ENCODE data around the gene PRKD1. TPM values are rescaled to one million over a fixed set of nuclear protein-coding genes. Genes with fewer than 3 reads are reported as not detected.

Gene PRKD1
- total RNA-seq, 1 experiment from 2014 or later = 2.7 TPM

DNA sequence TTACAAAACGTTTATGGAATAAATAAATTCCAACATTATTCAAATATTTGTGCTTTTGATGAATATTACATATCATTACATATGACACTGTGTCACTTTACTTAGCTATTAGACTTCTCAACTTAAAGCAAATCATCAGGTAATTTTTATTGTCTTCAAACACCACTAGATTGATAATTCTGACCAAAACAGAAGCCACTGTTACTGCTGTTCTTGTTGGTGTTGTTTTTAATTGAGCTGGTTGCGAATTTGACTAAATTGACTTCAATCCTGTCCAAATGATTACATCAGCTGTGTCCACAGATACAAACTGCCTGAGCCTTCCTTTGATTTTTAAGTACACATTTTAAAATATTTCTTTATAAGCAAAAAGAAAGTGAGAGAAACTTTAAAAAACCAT, 29.2 kb downstream of the PRKD1 start:
- Histone ChIP-seq H3K79me2 (ENCODE audit: insufficient read depth, low read length) (no peaks in the 10 kb centered on the region), H3K4me1 (ENCODE audit: insufficient read depth, low read length) (no peaks in the 10 kb centered on the region), H2AK5ac (ENCODE audit: insufficient read length, low read length) (no peak overlapping the region), H3K9ac (ENCODE audit: extremely low read depth, insufficient read length, low read length) (no peak overlapping the region), H2BK20ac (ENCODE audit: low read depth, low read length, poor library complexity, severe bottlenecking) (no peak overlapping the region), H3K27me3 (ENCODE audit: insufficient read depth, low read length) (no peaks in the 10 kb centered on the region), H4K91ac (ENCODE audit: insufficient read length, low read depth, low read length) (no peak overlapping the region), H2BK5ac (ENCODE audit: insufficient read length, low read length) (no peak overlapping the region), H3K4ac (ENCODE audit: low read depth, low read length) (no peak overlapping the region), H4K8ac (replicated peaks; ENCODE audit: insufficient read length, low read depth, low read length) (no peak overlapping the region), H3K23me2 (ENCODE audit: insufficient read length, low read depth, low read length, poor library complexity, severe bottlenecking) (no peaks in the 10 kb centered on the region), H3K79me1 (ENCODE audit: insufficient read depth, low read depth, low read length, poor library complexity, severe bottlenecking) (no peaks in the 10 kb centered on the region), H2AFZ (ENCODE audit: low read length) (no peak overlapping the region), H3K14ac (ENCODE audit: insufficient read depth, low read length) (no peak overlapping the region), H3K18ac (ENCODE audit: insufficient read length, low read depth, low read length) (no peak overlapping the region), H3K9me3 (ENCODE audit: control insufficient read depth, low read depth, low read length) (no peaks in the 10 kb centered on the region), H4K20me1 (ENCODE audit: control insufficient read depth, insufficient read depth, insufficient read length) (no peaks in the 10 kb centered on the region), H2BK120ac (ENCODE audit: low read depth, low read length, poor library complexity, severe bottlenecking) (no peak overlapping the region), H3K27ac (ENCODE audit: insufficient read length, low read depth, low read length) (no peak overlapping the region), H2BK15ac (ENCODE audit: low read depth, low read length) (no peak overlapping the region), H3K4me2 (ENCODE audit: insufficient read depth, insufficient read length, low read length) (no peak overlapping the region), H3K23ac (ENCODE audit: insufficient read length, low read depth, low read length) (no peak overlapping the region), H3T11ph (ENCODE audit: low read length) (no peak overlapping the region), H4K5ac (ENCODE audit: insufficient read length, low read depth, low read length) (no peak overlapping the region), H3K56ac (ENCODE audit: insufficient read length, low read depth, low read length) (no peak overlapping the region), H2BK12ac (ENCODE audit: insufficient read length, low read depth, low read length) (no peak overlapping the region)
- no peaks in the 10 kb centered on the region for H3K36me3 Mint-ChIP-seq (ENCODE audit: insufficient read depth in 1 of 3, low read depth in 3 of 3)
- no peak overlapping the region for H3K27ac Mint-ChIP-seq
- H3K27me3 Mint-ChIP-seq (ENCODE audit: low read depth) = no peaks in the 10 kb centered on the region; the same call in 1 of the 2 replicates
- no peak for DNase-seq
- WGBS (ENCODE audit: extremely low coverage, insufficient read length, low lambda C conversion rate) = no CpG with 5 or more reads among the region's 2 CpGs
- no peak overlapping the region for H3K4me3 Mint-ChIP-seq
- TF ChIP-seq, protein P1, sequence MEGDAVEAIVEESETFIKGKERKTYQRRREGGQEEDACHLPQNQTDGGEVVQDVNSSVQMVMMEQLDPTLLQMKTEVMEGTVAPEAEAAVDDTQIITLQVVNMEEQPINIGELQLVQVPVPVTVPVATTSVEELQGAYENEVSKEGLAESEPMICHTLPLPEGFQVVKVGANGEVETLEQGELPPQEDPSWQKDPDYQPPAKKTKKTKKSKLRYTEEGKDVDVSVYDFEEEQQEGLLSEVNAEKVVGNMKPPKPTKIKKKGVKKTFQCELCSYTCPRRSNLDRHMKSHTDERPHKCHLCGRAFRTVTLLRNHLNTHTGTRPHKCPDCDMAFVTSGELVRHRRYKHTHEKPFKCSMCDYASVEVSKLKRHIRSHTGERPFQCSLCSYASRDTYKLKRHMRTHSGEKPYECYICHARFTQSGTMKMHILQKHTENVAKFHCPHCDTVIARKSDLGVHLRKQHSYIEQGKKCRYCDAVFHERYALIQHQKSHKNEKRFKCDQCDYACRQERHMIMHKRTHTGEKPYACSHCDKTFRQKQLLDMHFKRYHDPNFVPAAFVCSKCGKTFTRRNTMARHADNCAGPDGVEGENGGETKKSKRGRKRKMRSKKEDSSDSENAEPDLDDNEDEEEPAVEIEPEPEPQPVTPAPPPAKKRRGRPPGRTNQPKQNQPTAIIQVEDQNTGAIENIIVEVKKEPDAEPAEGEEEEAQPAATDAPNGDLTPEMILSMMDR (conservative IDR thresholded peaks at IDR 0.05) = no peak
- H3K4me1 Mint-ChIP-seq = peaks cover 3 to 4% of the 10 kb centered on the region in 2 experiments
- no peaks in the 10 kb centered on the region for H3K9me3 Mint-ChIP-seq
